Gastroesophageal sphincter (tissue), 4 donors: ENCODE measurements around the gene FBXW7. TPM values are rescaled to one million over a fixed set of nuclear protein-coding genes. Genes with fewer than 3 reads are reported as not detected.

Experiments used
- ATAC-seq: fragments of 150-250 bp; one replicate; pipeline ENCODE4 v1.9.1; 2016; ENCODE audit warnings: mild to moderate bottlenecking, moderate library complexity
- H3K27ac ChIP-seq, 4 donors: fragments of 200-600 bp; sonication (generic) in 3 of 4; 1 replicate in 3 of 4; 2 replicates in 1 of 4; pipeline ENCODE4 v1.5.1; 2016 to 2019
- H3K27me3 ChIP-seq: fragments of 200-600 bp; sonication (generic); one replicate; pipeline ENCODE4 v1.5.1; 2019
- H3K36me3 ChIP-seq, 2 donors: fragments of 200-600 bp; sonication (generic); one replicate each; pipeline ENCODE4 v1.5.1; 2019; ENCODE audit warnings: control low read depth in 1 of 2
- H3K4me1 ChIP-seq, 3 donors: fragments of 200-600 bp; sonication (generic); 1 replicate in 2 of 3; 2 replicates in 1 of 3; pipeline ENCODE4 v1.5.1; 2016 to 2019; ENCODE audit warnings: control low read depth in 2 of 3
- H3K4me3 ChIP-seq, 2 donors: fragments of 200-600 bp; sonication (generic); one replicate each; pipeline ENCODE4 v1.5.1; 2019; ENCODE audit warnings: mild to moderate bottlenecking in 1 of 2, moderate library complexity in 1 of 2
- H3K9me3 ChIP-seq, 3 donors: fragments of 200-600 bp; sonication (generic); one replicate each; pipeline ENCODE4 v1.5.1; 2017 to 2019; ENCODE audit warnings: control low read depth in 2 of 3
- CTCF ChIP-seq, 4 experiments: fragments of 200-600 bp in 2 of 4; fragments of 450-650 bp in 2 of 4; sonication (generic) in 1 of 4; IDR thresholded peaks; one replicate each; pipeline ENCODE4 v1.5.1; 2017 to 2019; ENCODE audit warnings: antibody characterized with exemption in 4 of 4, mild to moderate bottlenecking in 2 of 4, moderate library complexity in 2 of 4
- EP300 ChIP-seq: sonication (generic); formaldehyde crosslinking; IDR thresholded peaks from one replicate; pipeline ENCODE4 v1.6.1; 2017; ENCODE audit warnings: antibody characterized with exemption, mild to moderate bottlenecking
- POLR2A ChIP-seq, 2 donors: fragments of 450-650 bp; IDR thresholded peaks; one replicate each; pipeline ENCODE4 v1.6.1; 2017; ENCODE audit warnings: antibody characterized with exemption in 2 of 2, mild to moderate bottlenecking in 2 of 2, moderate library complexity in 1 of 2
- POLR2AphosphoS5 ChIP-seq: sonication (generic); formaldehyde crosslinking; IDR thresholded peaks from one replicate; pipeline ENCODE4 v1.6.1; 2017; ENCODE audit warnings: antibody characterized with exemption
- WGBS, 2 donors: methylation state at CpG; one replicate each; pipeline ENCODE4 v1.1.5; 2018; ENCODE audit warnings: low coverage in 1 of 2; 5-methylcytosine and 5-hydroxymethylcytosine counted together
- total RNA-seq, 4 donors: library from RNA; depleted of rRNA; stranded (reverse); fragments of >200 nt; gene quantifications; one replicate each; pipeline ENCODE4 v1.1.0, GENCODE V29; 2016

The FBXW7 gene
- total RNA-seq, 4 donors from 2014 or later = 55.1 to 120 (median 85.5) TPM

- no peak overlapping the region for H3K27ac ChIP-seq
- no peak for ATAC-seq
These were observed 163.4 kb downstream of the FBXW7 start for GRCh38 chr4:152372444-152372843.

GRCh38 chr4:152369902-152370295 is 166.0 kb downstream of the FBXW7 start:
- H3K27ac ChIP-seq = no peak overlapping the region
- peaks cover 0 to 24% (median 0%) of the 10 kb centered on the region in 3 donors for H3K4me1 ChIP-seq
- H3K4me3 ChIP-seq = no peak overlapping the region
- TF ChIP-seq EP300 = no peak
- peak in 3 of 4 experiments; percentile 21 to 33 (median 29) for TF ChIP-seq CTCF (IDR thresholded peaks at IDR 0.05)
- TF ChIP-seq POLR2A (IDR thresholded peaks at IDR 0.05) = no peak
- no peak for TF ChIP-seq POLR2AphosphoS5
- H3K36me3 ChIP-seq = no peaks in the 10 kb centered on the region
- H3K27me3 ChIP-seq = no peaks in the 10 kb centered on the region
- 33% methylated on average over 1 of the region's 1 CpG for WGBS, 2 donors
- H3K9me3 ChIP-seq = no peaks in the 10 kb centered on the region
- ATAC-seq = no peak

More at GRCh38 chr4:152372444-152372843, 163.4 kb downstream of the FBXW7 start:
- H3K27me3 ChIP-seq = no peaks in the 10 kb centered on the region
- no peak for TF ChIP-seq CTCF (IDR thresholded peaks at IDR 0.05)
- no peak for TF ChIP-seq EP300
- no peak for TF ChIP-seq POLR2AphosphoS5
- no peak for TF ChIP-seq POLR2A (IDR thresholded peaks at IDR 0.05)
- H3K4me1 ChIP-seq = peaks cover 0 to 27% (median 0%) of the 10 kb centered on the region in 3 donors
- H3K4me3 ChIP-seq = no peak overlapping the region
- H3K9me3 ChIP-seq = no peaks in the 10 kb centered on the region
- no peaks in the 10 kb centered on the region for H3K36me3 ChIP-seq

DNA sequence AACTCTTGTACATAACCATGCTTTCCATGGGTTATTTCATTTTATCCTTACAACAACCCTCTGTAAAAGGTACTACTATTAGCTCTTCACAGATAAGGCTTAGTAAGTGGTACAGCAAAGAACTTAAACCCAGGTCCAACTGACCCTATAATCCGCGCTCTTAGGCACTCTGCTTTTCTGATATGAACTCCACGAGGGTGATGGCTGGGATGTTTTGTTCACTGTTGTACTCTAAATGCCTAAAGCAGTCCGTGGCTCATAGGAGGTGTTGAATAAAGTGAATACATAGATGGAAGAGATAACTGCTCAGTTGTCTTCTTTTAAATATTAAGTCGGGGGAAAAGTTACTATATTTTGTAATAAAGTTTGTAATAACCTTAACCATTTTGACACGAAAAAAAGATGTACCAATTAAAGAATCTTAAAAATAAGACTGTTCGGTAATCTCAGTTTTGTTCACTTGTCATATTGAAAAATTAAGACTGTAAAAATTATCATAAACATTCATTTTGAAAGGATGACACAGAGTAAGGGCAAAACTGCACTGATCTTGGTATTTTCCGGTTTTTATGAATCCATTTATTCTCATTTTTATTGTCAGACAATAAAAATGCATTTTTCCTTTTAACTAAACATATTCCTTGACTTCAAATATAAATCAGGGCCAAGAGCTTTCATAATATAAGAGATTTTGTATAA is 166.5 kb downstream of the FBXW7 start:
- Histone ChIP-seq H3K4me1 (peaks cover 0 to 22% (median 0%) of the 10 kb centered on the region in 3 donors), H3K4me3 (no peak overlapping the region), H3K9me3 (no peaks in the 10 kb centered on the region), H3K27ac (no peak overlapping the region), H3K27me3 (no peaks in the 10 kb centered on the region), H3K36me3 (no peaks in the 10 kb centered on the region)
- no peak for ATAC-seq
- WGBS, 2 donors = 72 to 79% methylated on average over 8 of the region's 8 CpGs
- no peak for TF ChIP-seq POLR2A (IDR thresholded peaks at IDR 0.05)
- no peak for TF ChIP-seq EP300
- no peak for TF ChIP-seq CTCF (IDR thresholded peaks at IDR 0.05)
- no peak for TF ChIP-seq POLR2AphosphoS5

- Histone ChIP-seq H3K27me3 (no peaks in the 10 kb centered on the region), H3K4me1 (peaks cover 0 to 34% (median 0%) of the 10 kb centered on the region in 3 donors), H3K36me3 (no peaks in the 10 kb centered on the region), H3K4me3 (no peak overlapping the region), H3K9me3 (no peaks in the 10 kb centered on the region), H3K27ac (no peak overlapping the region)
- WGBS, 2 donors = 88 to 93% methylated on average over 3 of the region's 3 CpGs
- no peak for TF ChIP-seq CTCF (IDR thresholded peaks at IDR 0.05)
- no peak for TF ChIP-seq POLR2AphosphoS5
- no peak for TF ChIP-seq EP300
- TF ChIP-seq POLR2A (IDR thresholded peaks at IDR 0.05) = no peak
- no peak for ATAC-seq
These were observed 167.9 kb downstream of the FBXW7 start for GRCh38 chr4:152368001-152368400.

- H3K9me3 ChIP-seq = no peaks in the 10 kb centered on the region
- H3K4me3 ChIP-seq = no peak overlapping the region
- no peak overlapping the region for H3K27ac ChIP-seq
- TF ChIP-seq CTCF (IDR thresholded peaks at IDR 0.05) (no peak), POLR2A (IDR thresholded peaks at IDR 0.05) (no peak), EP300 (no peak), POLR2AphosphoS5 (no peak)
- WGBS, 2 donors = 91 to 100% methylated on average over 3 of the region's 3 CpGs
- no peaks in the 10 kb centered on the region for H3K36me3 ChIP-seq
- no peaks in the 10 kb centered on the region for H3K27me3 ChIP-seq
- ATAC-seq = no peak
- peaks cover 0 to 29% (median 0%) of the 10 kb centered on the region in 3 donors for H3K4me1 ChIP-seq
These were observed 171.0 kb downstream of the FBXW7 start for GRCh38 chr4:152364883-152365282.
